HG02970 (cell line): Measurements from ENCODE around the gene FANK1.
"Not testable (repeated sequence)": the region's sequence is repeated elsewhere in the genome, so short reads cannot be mapped to it uniquely, and the experiment has no call there.

Experiments
- ATAC-seq: cut with Tn5 transposase; IDR thresholded peaks from one replicate; pipeline ENCODE4 v1.9.1; 2021; ENCODE audit warnings: mild to moderate bottlenecking, moderate library complexity, moderate number of reproducible peaks; ENCODE audit not compliant: unreplicated experiment, low FRiP score

FANK1 gene

DNA sequence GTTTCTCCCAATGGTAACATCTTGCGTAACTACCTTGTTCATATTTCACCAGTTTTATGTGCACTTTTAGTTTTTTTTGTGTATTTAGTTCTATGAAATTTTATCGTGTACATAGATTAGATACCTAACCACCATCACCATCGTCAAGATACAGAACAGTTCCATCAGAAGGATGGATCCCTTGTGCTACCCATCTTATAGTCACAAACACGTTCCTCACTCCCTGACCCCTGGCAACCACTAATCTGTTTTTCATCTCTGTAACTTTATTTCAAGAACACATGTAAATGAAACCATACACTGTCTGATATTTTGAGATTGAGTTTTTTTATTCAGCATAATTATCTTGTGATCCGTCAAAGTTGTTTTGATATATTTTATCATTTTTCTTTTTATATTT is 29.9 kb downstream of the FANK1 start:
- ATAC-seq, result no peak

DNA sequence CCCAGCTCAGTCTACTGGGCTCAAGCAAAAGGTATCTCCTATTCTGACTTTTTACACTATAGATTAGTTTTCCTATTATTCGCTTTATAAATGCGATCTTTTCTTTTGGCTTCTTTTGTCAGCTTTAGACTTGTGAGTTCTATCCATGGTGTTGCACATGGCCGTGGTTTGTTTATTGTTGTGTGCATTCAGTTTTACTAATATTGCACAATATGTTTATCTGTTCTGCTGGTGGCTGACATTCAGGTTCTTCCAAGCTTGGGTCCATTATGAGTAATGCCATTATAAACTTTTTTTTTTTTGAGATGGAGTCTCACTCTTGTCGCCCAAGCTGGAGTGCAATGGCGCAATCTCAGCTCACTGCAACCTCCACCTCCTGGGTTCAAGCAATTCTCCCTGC is 30.9 kb downstream of the FANK1 start:
- not testable (repeated sequence) for ATAC-seq

DNA sequence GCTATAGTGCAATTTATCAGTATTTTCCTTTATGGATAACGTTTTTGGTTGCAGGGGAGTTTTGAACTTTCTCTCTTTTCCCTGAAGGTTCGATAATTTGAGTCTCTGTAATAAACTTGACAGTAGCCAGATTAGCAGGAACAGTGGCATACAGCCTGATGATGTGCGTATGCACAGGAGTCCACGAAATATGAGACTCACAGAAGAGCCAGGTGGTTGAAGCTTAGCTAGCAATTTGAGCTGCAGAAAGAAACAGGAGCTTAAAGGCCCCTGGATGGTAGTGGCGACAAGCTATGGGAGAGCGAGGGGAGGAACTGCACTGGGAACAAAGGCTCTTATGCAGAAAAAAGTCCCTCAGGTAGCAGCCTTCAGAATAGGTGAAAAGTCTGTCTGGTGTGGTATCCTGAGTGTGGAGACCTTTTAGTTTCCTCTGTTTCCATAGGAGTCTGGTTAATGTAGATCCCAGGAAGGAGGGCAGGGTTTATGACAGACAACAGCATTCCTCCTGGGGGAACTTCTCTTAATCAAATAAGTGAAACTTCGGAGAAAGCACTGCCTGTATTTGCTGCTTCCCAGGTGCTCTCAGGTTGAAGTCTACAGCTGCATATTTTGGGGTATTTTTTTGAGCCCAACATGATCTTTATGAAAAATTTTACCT is 32.7 kb downstream of the FANK1 start:
- ATAC-seq, result no peak

DNA sequence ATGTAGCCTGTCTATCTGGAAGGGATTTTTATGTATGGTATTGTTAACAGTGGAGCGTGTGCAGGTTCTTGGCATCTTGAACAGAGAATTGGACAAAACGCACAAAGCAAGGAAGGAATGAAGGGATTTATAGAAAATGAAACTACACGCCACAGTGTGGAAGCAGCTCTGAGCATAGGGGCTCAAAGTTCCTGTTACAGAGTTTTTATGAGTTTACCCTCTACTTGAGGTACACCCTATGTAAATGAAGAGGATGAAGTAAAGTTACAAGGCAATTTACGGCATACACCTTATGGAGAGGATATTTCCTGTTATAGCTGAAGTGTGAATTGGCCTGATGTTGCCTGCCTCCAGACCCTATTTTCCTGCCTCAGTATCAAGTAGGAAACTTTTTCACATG is 33.3 kb downstream of the FANK1 start:
- no peak for ATAC-seq

DNA sequence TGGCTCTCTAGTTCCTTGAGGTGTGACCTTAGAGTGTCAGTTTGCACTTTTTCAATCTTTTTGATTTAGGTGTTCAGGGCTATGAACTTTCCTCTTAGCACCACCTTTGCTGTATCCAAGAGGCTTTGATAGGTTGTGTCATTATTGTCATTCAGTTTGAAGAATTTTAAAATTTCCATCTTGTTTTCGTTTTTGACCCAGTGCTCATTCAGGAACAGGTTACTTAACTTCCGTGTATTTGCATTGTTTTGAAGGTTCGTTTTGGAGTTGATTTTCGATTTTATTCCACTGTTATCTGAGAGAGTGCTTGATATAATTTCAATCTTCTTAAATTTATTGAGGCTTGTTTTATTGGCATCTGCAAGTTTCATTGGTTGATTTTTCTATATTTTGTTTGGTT is 37.3 kb downstream of the FANK1 start:
- ATAC-seq, result no peak

DNA sequence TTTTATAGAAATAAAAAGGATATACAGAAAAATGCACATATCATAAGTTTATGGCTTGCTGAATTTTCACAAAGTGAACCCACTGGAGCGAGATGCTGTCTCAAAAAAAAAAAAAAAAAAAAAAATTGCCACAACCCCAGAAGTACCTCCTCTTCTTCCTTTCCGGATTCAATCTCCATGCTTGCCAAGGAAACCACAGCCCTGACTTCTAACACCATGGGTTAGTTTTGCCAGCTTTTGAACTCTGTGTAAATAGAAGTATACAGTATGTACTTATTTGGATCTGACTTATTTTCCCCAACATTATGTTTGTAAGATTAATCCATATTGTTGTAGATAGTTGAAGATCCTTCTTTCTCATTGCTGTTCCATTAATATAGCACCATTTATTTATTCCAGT is 40.0 kb downstream of the FANK1 start:
- no peak for ATAC-seq

DNA sequence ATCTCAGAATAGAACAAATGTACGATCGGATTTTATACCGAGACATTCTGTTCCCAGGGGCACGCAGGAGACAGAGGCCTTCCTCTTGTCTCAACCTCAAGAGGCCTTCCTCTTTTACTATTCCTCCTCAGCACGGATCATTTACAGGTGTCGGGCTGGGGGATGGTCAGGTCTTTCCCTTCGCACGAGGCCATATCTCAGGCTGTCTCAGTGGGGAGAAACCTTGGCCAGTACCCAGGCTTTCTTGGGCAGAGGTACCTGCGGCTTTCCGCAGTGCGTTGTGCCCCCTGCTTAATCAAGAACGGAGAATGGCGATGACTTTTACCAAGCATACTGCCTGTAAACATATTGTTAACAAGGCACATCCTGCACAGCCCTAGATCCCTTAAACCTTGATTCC is 44.2 kb downstream of the FANK1 start:
- no peak for ATAC-seq

DNA sequence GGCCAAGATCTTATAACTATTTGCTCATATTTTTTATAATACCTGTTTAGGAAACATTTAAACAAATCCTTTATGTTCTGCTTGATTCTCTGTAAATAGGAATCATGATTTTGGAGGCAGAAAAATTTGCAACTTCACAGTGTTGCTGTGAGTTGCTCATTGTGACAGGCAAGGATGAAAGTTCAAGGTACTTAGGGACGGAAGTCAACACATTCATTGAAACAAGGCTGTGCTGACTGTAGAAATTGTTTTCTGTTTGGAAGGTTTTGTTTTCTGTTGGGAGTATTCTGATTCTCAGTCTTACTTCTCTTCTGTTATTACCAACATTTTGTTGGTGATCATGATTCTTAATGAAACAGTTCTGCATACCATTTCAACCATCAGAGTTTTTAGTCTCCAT is 54.9 kb downstream of the FANK1 start:
- ATAC-seq, result no peak

DNA sequence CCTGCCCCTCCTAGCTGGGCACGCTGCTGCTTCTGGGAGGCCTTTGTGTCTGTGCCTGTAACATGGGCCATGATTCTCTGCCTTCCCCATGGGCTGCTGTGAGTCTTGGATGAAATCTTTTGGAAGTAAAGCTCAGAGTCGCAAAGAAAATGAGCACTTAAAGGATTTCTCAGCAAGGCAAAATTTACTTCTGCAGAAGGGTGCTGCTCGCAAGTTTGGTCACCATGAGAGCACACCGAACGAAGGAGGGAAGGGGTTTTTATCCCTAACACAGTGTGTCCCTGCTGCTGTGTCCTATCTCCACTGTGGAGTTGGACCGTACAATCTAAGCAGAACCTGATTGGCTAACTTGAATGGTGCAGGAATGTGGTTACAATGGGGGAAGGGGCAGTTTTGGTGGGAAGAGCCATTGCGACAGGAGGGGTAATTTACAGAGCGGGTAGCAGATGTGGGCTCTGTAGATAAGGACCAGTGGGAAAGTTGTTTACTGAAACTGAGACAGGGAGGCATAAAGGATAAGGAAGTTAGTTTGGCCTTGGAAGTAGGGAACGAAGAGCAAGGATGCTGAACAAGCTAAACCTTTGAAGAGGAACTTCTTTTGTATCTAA is 57.5 kb downstream of the FANK1 start:
- ATAC-seq, result no peak

DNA sequence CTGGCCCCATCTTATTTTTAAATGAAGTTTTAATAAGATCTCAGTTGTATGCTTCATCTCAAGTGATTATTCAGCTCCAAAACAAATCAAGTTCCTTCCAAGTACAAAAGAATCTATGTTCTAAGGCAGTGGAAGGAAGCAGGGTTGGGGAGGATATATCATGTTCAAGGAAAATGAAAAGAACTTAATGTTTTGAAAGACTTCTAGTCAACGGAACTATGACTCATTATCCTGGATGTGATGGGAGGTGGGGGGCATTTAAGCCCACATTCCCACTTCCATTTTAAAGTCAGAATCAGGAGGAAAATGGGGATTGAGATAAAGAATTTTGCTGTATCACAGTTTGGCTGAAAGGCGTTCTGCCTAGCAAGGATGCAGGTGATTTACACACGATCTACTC is 59.4 kb downstream of the FANK1 start:
- no peak for ATAC-seq

DNA sequence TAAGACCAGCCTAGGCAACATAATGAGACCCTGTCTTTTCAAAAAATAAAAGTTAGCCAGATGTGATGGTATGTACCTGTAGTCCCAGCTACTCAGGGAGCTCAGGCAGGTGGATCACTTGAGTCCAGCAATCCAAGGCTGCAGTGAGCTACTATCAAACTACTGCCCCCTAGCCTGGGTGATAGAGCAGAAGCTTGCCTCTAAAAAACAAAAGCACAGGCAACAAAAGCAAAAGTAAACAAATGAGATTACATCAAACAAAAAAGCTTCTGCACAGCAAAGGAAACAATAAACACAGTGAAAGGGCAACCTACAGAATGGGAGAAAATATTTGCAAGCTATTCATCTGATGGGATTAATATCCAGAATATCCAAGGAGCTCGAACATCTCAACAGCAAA is 65.4 kb downstream of the FANK1 start:
- no peak for ATAC-seq

DNA sequence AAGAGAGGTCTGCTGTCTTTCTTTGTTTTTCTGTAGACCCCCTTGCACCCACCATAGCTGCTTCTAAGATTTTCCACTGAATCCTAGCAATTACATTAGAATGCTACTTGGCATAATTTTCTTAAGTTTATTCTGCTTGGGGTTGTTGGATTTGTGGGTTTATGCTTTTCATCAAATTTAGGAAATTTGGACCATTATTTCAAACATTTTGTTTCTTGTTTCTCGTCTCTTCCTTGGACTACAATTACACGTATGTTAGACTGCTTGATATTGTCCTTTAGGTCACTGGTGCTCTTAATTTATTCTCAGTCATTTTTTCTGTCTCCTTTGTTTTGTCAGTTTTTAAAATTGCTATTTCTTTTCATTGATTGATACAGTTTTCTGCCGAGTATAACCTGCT is 65.8 kb downstream of the FANK1 start:
- no peak for ATAC-seq

DNA sequence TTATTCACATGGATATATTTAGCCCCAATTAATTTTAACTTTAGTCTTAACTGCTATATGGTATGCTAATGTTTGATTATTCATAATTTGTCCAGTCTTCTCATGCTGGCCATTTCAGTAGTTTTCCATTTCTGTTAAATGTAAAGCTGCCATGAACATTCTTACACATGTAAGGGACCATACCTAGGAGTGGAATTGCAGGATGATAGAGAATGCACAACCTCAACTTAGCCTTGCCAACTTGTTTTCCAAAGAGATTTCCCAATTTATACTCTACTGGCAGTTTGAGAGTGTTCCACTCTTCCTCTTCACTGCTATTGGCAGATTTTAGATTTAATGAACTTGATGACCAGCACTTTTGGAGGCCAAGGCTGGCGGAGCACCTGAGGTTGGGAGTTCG is 68.2 kb downstream of the FANK1 start:
- no peak for ATAC-seq

DNA sequence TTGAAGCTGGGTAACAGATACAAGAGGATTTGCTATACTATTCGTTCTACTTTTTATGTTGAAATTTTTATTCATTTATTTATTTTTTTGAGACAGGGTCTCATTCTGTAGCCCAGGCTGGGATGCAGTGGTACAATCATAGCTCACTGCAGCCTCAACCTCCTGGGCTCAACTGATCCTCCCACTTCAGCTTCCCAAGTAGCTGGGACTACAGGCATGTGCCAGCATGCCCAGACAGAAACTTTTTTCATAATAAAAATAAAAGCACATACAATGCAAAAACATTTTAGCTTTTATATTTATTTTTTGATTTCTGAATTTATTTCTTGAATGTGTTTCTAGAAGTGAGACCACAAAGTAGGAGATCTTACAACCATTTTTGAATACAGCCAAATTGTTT is 71.2 kb downstream of the FANK1 start:
- no peak for ATAC-seq

DNA sequence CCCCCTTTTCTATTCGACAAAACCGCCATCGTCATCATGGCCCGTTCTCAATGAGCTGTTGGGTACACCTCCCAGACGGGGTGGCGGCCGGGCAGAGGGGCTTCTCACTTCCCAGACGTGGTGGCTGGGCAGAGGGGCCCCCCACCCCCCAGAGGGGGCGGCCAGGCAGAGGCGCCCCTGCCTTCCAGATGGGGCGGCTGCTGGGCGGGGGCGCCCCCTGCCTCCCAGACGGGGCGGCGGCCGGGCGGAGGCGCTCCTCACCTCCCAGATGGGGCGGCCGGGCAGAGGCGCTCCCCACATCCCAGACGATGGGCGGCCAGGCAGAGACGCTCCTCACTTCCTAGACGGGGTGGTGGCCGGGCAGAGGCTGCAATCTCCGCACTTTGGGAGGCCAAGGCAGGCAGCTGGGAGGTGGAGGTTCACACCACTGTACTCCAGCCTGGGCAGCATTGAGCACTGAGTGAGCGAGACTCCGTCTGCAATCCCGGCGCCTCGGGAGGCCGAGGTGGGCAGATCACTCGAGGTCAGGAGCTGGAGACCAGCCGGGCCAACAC is 73.8 kb downstream of the FANK1 start:
- not testable (repeated sequence) for ATAC-seq

DNA sequence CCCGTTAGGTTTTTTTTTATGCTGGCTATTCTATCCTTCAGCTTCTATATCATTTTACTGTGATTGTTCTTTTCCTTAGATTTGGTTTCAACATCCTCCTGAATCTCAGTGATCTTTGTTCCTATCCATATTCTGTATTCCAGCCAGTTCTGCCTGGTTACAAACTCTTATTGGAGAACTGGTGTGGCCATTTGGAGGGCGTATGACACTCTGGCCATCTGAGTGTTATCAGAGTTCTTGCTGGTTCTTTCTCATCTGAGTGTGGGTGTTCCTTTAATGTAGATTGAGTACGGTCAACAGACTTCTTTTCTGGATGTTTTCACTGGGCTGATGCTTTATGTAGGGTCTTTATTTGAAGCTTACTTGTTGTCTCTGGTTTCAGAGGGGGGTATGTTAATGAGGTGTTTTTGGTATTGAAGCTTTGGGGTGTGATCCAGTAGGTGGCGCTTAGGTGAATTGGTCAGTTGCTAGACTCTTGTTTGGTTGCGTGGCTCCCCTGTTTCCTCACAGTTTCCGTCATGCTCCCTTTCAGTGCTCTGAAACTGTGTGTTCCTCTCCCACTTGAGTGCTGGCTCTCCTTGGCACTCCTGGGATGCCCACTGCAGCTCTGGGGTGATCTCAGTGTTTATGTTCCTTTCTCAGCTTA is 80.7 kb downstream of the FANK1 start:
- ATAC-seq, result no peak

DNA sequence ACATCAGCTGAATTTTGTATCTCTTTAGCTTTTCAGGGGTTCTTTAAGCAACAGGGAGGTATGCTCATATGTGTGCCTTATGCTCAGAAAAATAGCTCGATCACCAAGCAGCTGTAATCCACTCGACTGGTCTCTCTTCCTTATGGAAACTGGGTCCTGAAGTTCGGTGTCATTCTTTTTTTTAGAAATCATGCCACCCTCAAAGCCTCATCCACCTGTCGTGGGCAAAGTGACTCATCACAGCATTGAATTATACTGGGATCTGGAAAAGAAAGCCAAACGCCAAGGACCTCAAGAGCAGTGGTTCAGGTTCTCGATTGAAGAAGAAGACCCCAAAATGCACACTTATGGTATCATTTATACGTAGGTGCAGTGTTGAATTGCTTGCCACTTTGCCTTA is 83.6 kb downstream of the FANK1 start:
- no peak for ATAC-seq

DNA sequence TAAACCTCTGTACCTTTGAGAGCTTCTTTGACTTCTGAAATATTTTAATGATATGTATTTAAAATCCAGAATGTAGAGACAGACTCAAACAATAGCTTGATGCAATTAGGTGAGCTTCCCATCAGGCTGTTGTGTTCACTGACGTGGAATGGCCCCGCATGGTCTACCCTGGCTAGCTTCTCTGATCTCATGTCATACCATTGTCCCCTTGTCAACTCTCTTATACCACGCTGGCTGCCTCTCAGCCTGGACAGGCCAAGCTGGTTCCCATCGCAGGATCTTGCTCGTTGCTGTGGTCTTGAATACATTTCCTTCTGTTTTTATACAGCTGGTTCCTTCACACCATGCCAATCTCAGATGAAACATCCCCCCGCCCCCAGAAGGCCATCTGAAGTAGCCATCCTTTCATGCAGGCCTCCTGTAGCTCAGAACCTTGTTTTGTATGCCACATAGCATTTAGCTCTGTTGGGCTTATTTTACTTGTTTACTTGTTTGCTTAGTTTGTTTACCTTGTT is 84.2 kb downstream of the FANK1 start:
- ATAC-seq, result no peak

DNA sequence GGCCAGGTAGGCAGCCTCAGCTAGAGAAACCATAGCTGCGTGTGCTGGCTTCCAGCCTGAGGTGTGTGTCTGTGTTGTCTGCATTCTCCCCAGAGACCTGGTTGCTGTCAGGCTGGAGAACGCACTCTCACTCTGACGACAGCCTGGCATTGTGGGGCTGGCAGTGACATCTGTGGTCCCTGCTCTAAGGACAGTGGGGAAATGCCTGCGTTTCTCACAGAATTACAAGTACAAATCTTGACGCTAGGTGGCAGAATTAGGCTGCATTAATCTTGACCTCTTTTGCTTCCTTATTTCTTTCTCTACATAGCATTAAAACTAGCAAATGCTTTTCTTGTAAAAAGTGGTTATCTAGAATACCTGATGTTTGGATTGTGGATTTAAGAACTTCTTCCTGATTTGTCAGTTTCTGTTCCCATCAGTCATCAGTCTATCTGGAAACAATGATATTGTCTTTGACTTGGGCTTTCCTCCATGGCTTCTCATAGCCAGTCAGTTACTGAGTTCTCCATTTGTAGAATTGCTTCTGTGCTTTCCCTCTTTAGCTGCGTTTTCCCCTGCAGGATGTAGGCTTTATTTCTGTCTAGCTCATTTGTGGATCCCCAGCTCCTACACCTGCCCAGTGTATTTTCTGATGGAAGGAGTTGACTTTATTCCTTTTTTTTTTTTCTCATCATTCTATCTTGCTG is 86.0 kb downstream of the FANK1 start:
- ATAC-seq, result no peak

DNA sequence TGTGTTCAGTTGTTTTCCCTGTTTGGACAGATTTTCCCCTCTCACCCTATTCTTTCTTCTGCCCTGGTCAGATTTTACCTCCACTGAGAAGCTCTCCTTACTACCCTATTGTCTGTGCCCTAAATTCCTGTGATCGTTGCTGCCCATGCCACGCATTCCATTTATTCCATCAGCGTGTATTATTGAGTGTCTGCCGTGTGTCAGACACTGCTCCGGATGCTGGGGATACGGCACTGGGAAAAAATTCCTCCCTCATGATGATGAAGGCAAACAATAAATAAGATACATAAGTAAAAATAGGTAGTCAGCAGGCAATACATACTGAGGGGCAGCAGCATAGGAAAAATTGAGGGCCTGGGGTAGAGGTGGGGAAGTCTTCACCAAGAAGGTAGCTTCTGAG is 86.8 kb downstream of the FANK1 start:
- no peak for ATAC-seq

DNA sequence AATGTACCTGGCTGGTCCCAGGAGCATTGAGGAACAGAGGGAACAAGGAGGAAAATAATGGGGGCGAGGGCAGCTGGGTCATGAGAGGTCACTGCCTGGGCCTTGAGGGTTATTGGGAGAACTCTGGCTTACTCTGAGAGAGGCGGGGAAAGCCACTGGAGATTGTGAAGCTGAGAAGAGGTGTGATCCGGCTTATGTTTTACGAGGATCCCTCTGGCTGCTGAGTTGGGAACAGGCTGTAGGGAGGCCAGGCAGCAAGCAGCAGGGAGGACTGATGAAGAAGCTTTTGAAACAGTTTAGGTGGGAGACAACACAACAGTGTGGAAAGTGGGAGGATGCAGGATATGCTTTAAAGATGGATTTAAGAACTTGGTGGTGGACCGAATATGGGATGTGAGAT is 87.3 kb downstream of the FANK1 start:
- no peak for ATAC-seq
